Measurements from ENCODE around the gene ASPRV1.

ASPRV1 gene

DNA sequence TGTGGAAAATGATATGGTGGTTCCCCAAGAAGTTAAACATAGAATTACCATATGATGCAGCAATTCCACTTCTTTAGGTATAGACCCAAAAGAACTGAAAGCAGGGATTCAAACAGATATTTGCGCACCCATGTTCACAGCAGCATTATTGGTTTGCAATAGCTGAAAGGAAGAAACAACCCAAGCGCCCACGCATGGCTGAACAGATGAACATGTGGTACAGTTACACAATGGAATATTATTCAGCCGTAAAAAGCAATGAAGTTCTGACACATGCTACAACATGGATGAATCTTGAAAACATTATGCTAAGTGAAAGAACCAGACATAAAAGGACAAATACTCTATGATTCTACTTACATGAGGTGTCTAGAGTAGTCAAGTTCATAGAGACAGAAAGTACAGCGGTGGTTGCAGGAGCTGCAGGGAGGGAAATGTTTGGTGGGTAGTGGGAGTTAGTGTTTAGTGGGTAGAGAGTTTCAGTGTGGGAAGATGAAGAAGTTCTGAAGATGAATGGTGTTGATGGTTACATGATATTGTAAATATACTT, 26.7 kb upstream of the ASPRV1 start:
- DNase-seq, result no peak

DNA sequence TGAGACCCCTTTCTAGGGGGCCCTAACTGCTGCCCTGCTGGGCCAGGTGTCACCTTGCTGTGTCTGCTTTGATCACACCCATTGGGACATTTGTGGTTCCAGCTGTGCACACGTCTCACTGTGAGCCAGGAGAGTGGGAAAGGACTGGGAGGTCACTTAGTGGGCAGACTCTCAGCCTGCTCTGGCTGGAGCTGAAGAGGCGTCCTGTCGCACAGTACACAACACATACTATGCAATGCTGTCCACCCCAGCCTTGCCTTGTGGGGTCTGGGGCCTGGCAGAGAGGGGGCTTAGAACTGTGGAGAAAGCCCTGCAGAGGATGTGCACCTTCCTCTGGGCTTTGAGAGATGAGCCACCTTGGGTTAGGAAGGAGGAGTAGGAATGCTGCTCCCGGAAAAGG, 25.3 kb upstream of the ASPRV1 start:
- no peak for DNase-seq

DNA sequence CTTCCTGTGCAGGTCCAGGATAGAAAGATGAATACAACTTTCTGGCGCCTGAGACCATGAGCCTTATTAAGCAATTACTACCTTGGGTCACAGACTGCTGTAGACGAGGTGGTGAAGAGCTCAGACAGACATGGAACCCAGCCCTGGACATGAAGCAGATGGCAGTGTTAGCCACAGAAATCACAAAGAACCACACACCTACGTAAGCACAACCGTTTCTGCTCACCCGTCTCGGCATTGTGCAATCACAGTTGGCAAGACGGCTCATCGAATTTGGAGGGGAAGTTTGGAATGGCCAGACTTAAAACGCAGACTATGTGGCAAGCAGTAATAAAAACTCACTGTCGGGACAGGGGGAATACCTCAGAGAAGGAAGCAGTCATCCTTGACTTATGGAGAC, 24.3 kb upstream of the ASPRV1 start:
- DNase-seq, result no peak

DNA sequence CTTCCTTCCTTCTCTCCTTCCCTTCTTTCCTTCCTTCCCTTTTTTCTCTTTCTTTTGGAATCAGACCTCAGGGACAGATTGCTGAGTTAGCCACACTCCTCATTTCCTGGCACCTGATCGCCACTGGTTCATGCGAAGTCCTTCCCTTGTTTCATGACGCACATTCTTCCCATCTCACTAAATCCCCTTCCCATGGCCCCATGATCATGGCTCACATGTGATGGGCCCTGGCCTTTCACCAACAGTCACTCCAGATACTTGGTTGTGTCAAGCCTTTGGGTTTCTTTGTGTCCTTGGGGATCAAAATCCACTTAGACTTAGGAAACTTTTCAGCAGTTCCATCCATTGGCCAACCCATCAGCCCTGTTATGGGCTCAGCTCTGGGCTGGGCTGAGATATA, 23.8 kb upstream of the ASPRV1 start:
- no peak for DNase-seq

DNA sequence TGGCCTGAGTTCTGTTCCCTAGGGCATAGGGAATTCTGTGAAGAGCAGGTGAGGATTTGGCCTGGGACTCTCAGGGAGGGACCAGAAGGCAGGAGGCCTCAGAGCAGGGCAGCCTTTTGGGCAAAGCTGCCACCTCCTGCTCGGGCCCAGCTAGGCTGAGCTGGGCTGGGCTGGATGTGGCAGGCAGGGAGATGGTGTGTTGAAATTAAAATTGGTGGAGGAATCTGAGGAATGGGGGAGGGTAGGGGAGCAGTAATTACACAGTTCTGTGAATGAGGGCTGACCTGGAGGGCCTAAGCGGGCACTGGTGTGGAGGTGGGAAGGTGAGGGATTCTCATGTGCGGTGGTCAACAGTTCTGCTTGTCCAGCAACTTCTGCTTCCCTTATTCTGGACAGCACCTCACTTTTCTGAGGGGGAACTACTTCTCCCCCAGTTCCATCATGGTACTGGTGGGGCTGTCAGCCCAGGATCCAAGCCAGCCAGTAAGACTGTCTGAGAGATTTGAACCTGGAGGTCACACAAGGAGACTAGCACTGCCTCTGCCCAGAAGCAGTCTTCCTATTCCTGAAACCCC, 22.0 kb upstream of the ASPRV1 start:
- DNase-seq, result no peak

DNA sequence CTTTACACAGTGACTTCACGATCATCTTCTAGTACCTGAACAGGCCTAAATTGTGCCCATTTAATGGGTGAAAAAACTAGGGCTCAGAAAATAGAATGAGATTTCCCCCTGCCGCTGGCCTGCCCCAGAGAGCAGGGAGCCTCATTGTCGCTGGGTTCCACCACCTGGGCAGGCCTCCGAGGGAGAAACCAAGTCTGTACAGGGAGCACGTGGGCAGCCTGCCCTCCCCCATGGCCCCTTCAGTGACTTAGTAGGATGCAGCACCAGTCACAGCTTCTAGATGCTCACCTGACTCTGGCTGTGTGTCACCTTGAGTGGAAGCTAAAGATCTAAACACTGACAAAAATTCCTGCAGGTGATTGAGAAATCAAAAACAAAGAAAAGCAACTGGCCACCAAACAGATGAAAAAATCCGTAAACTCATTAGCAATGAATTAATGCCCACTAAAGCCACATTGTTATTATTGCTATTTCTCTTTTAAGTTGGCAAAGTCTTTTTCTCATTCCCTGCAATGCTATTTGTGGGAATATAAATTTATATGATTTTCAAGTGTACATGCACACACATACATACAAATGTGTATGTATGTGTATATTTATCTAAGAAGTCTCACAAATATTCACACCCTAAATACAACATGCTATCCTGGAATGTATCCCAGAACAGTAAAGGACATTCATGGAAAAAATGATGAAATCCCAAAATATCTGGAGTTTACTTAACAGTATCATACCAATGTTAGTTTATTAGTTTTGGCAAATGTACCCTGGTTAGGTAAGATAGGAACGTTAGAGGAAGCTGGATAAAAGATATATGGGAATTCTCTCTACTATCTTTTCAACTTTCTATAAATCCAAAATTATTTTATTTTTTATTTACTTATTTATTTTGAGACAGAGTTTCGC, 18.7 kb upstream of the ASPRV1 start:
- no peak for DNase-seq

DNA sequence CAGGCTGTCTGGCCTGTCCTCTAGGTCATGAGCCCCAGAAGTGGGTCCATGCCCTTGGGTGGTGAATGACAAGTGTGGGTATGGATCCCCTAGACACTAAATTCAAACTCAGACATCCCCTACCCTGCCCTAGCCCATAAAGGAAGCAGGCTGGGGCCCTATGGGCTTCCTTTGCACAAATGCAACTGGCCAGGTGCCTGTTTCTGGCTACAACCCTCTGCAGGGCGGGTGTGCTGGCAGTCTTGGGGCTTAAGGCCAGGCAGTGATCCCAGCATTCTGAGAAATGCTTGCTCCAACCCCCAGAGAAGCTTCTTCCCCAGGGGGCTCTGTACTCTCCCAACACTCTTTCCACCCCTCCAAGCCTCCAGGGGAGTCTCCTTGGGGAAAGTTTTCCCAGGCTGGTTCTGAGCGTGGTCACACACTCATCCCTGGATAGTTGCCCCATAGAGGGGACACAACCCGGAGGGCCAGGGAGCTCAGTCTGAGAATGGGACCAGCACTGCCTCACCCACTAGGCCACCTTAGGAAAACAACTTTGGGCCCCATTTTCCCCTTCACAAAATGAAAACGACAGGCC, 16.6 kb upstream of the ASPRV1 start:
- no peak for DNase-seq

DNA sequence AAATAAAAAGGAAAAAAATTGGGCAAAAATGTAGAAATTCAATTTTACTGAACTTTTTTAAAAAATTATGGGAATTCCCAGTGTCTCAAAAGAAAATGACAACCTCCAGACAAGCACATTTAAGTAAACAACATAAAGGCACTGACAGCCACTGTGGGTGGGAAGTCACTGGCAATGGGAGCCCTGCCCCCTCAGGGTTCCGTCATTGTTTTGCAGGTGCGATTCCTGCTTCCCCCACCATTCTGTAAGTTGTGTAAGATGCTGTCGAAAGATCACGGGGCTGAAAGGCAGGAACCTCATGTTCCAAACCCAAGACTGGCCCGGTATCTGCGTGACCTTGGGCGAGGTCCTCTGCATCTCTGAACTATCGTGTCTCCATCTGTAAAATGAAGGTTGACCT, 15.8 kb upstream of the ASPRV1 start:
- no peak for DNase-seq

DNA sequence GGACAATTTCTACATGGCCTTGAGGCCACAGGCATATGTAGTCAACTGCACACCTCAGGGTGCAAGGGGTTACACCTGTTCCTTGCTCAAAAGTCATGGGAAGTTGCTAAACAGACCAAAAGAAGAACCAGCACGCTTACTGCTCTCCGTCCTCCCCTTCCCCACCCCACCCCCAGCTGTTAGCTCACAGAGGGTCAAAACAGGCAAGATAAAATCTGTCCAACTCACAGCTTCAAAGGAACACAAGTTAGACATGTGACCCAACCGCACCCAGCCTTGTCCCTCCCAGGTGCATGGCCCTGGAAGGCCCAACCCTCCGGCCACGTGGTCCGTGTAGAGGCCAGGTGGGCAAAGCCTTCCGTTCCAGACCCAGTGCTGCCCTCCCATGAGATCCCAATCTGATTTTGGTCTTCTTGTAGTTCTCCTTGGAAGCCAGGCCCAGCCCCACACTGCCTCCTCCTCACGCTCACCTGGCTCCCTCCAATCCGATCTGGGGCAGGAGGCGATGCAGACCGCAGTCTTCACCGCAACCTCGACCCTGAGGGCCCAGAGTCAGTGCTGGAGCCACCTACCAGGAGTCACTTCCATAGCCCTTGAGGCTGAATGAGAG, 14.5 kb upstream of the ASPRV1 start:
- no peak for DNase-seq

DNA sequence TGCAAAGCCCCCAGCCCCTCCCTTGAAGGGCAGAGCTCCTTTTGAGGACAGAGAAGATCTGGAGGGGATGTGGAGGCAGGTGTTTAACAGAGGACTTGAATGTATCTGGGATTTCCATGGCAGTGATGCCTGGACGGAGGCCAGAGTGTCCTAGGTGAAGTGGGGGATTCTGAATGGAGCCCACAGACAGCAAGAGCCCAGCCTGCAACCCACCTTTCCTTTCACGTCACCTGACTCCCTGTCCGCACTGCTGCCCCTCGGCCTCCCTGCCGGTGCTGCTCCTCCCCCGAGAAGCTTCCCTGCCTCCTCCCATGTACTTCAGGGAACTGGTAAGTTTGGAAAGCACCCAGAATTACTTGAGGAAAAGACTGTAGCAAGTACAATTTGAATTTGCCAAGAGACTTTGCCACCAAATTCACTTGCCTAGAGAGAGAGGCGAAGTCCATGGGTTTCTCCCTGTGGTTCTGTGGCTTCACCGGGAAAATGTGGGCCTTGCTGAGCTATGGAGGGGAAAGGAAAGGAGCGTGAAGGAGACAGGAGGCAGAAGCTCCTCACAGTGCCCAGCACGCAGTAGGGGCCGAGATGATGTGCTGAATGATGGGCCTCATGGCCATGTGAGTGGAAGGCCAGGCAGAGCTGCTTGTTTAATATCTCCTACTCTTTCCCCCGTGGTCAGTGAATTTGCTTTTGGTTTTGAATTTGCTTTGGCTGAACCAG, 13.9 kb upstream of the ASPRV1 start:
- no peak for DNase-seq

DNA sequence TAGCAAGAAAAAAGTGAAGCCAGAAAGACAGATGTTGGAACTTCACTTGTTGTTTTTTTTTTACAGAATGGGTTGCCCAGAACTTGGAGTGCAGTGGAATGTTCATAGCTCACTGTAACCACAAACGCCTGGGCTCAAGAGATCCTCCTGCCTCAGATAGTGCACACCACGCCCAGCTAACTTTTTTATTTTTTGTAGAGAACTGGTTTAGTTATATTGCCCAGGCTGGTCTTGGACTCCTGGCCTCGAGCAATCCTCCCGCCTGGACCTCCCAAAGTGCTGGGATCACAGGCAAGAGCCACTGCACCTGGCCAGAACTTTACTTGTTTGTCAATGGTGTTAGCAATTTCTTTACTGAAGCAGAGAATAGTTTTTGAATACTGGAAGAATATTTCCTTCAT, 11.9 kb upstream of the ASPRV1 start:
- no peak for DNase-seq

DNA sequence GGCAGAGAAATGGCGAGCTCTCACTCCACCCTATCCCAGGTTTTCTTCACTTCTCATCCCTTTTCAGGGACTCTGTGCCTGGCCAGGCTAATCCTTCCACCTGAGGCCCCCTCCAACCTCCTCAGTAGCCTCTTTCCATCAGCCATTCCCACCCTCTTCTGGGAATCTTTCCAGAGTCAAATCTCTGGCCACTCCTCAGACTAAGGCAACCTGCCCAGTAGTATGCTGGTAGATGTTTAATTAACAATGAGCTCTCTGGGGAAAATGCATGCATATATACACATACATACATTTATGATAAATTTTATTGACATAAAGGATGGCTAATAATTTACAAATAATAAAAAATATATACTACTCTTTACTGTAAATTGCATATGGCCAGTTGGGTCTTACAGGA, 11.4 kb upstream of the ASPRV1 start:
- DNase-seq, result no peak

DNA sequence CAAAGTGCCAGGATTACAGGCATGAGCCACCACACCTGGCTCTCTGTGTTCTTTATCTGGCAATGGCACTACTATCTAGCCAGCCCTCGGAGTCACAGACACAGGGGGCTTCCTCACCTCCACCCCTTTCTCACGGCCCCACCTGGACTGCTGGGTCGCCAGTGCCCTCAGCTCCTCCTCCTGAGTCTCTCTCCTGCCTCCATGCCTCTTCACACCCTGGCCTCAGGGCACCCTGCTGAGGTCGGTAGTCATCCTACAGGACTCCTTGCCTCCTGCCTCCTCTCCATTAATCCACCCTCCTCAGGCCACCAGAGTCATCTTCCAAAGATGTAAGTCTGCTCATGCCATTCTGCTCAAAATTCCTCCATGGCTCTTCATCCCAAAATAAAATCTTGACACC, 8.6 kb upstream of the ASPRV1 start:
- no peak for DNase-seq

DNA sequence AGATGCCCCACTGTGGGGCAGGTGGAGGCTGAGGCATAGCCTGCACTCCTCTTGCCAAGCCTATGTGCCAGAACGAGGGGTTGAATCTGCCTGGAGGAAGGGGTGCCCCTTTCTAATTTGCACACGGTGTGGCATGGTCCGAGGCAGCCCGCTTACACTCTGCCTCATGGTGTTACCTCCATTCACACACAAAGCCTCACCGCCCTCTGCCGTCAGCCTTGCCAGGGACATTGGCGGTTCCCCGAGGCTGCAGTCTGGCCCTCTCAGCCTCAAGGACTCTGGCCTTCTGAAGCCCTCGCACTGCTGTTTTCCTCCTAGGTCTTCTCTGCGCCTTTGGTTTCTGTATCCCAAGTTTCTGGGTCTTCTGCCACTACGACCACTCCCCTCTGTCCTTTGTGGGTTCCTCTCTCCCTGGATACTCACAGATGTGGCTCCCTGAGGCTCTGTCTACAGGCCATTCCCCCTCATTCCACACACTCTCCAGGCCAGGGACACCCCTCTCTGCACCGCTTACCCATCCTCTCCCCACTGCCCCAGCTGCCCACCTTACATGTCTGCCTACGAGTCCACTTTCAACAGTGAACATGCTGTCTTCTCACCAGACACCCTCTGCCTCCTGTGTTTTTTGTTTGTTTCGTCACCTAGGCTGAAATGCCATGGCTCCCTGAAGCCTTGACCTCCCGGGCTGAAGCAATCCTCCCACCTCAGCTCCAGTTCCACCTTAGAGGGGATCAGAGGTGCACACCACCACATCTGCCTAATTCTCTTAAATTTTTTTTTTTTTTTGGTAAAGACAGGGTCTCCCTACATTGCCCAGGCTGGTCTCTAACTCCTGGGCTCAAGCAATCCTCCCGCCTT, 7.9 kb upstream of the ASPRV1 start:
- no peak for DNase-seq

DNA sequence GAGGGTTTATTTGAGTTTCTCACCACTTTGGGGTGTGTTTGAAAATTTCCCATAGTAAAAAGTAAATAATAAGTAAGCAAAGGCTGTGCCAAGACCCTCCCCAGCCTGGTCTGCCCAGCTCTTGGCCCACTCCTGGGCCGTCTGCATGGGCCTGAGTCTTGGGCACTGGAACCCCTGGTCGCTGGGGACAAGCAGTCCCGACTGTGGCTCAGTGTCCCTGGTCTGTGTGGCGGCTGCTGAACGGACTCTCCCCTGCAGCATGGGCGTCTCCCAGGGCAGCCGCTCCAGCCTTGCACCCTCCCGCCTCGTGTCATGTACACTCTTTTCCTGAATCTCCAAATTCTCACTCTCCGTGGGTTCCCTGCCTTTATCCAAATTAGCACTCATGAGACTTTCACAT, 7.2 kb upstream of the ASPRV1 start:
- DNase-seq, result no peak

DNA sequence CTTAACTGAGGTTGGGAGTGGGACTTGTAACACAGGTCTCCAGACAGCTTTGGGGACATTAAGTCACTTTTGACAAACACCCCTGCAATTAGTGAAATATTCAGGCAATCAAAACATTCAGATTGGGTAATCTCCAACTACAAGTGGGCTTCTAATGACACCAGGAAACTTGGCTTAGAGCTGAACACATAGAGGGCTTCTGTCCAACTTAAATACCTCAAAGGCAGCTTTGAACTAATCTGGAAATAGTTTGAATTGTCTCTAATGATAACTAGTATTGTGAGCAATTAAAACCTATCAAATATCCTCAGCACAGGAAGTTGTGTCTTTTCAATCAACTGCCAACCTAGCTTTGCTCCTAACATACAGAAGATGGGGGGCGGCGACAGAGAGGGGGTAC, 5.1 kb upstream of the ASPRV1 start:
- no peak for DNase-seq

DNA sequence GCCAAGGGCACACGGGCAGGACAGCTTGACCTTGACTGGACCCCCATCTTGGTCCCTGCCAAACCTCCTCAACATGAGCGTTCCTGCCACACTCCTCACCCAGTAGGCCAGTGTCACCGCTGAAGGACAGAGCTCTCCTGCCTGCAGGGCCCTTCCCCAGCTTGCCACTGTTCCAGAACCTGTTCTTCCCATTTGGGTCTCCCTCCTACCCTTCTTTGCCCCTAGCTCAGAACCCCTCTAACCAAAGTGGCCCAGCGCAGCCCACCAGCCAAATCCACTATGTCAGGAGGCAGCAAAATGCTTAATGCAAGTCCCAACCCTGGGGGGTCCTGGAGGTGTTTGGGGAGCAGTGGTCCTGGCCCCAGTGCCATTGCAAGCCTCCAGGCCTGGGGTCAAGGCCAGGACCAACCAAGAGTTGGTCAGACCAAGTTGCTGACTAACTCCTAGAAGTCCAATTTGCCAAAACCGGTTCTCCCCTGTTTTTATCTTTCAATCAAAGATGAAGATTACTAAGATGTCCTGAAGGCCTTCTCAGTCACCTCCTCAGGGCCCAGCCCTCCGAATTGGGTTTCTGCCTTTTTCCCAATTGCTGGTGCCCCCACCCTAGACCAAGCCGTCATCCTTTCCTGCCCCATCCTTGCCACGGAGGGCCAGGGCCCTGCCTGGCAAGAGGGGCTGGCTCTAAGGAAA, 4.5 kb upstream of the ASPRV1 start:
- no peak for DNase-seq

DNA sequence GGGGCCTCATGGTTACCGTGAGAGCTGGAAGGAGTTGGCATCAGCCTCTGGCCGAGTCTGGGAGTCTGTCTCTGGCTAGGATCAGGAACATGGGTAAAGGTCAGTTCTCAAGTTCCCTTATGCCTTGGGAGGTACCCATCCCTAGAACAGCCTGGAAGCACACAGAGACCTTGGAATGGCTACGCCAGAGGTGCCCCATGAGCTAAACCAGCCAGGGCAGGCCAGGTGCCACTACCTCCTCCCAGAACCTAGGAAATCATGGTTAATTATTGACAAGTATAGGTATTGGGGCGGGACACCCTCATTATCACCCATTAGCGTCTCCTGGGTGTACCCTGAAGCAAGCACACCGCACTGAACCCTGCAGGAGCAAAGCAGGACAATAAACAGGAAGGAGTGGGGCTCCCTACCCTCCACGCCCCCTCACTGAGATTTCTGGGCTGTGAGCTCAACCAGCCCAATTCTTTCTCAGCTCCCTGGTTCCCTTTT, 3.0 kb upstream of the ASPRV1 start:
- no peak for DNase-seq

DNA sequence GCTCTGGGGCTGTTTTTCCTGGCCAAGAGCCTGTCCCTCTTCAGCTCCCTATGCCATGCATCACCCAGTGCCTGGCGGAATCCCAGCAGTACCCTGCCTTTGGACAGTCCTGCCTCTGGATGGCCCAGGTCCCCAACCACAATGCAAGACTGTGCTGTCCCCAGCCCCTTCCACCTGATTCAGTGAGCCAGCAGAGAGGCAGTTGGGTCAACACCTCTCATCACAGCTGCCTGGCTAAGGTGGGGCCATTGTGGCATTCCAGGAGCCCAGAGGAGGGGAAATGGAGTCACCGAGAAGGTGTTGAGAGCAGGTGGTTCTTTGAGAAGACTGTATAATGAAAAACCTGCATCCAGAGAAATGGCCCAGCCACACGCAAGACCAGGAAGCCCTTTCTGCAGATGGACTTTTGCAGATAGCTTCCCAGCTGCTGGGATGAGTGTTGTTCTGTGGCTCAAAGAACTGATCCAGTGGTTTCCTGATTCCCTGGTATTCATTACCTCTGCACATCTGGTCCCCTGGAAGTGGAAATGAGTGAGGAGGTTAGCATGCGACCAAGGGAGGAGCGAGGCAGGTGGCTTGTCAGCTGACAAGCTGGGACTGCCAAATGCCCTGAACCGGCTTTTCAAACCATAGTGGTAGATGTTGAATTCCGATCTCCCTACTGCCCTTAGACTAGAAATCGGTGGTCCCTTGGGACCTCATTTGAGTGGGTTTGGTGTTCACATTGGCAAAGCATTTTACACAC, 1.7 kb upstream of the ASPRV1 start:
- DNase-seq, result no peak

DNA sequence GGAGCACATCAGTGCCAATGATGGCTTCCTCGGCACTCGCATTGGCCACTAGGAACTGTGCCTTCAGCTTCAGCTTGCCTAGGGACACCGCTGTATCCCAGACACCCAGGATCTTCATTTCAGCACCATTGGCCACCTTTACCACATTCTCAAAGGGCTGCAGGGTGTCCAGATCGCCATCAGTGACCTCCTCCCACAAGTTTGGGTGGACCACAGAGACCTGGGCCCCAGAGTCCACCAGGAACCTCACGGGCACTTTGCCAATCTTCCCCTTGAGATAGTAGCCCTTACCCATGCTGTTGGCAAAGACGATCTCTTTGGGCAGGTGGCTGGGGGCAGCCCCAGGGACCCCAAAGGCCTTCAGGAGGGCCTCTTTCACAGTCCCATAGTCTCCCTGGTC, 610 bp downstream of the ASPRV1 start:
- no peak for DNase-seq
